ENCODE data around the gene CIITA.

Gene CIITA

DNA sequence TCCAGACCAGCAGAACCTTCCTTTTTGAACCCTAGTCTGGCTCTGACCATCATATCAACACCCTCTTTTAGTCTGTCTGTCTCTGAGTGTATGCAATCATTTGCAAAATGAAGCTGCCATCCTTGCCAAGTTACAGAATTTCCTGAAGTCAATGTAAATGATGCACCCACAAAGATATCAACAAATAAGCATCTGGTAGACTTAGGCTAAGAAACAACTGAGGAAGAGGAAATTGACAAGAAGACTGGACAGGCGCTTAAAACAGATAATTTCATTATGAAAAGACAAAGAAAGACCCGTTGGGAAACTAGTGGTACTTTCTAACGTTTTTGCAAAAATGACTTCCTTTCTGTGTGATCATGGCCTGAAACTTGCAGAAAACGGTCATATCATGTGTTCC lies 24.7 kb upstream of the CIITA start:
- no peak for DNase-seq (ENCODE audit: low spot score)

GRCh38 chr16:10852948-10853347 lies 24.1 kb upstream of the CIITA start:
- no peak for DNase-seq (ENCODE audit: low spot score)

DNA sequence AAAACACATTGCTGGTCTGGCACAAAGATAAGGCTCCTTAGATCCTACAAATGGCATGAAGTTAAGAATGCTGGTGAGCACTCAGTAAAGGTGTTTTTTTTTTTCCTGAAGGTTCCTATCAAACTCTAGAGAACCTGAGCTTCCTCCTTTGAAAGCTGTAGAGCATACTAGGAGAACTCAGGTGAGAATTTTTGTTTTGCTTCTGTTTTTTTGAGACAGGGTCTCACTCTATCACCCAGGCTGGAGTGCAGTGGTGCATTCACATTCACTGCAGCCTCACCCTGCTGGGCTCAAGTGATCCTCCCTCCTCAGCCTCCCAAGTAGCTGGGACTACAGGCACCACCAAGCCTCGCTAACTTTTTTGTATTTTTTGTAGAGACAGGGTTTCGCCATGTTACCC lies 21.0 kb upstream of the CIITA start:
- DNase-seq (ENCODE audit: low spot score), result no peak

GRCh38 chr16:10858203-10858602 lies 18.8 kb upstream of the CIITA start:
- no peak for DNase-seq (ENCODE audit: low spot score)

- DNase-seq (ENCODE audit: low spot score), result no peak
Observed at GRCh38 chr16:10859020-10859419, 18.0 kb upstream of the CIITA start.

DNA sequence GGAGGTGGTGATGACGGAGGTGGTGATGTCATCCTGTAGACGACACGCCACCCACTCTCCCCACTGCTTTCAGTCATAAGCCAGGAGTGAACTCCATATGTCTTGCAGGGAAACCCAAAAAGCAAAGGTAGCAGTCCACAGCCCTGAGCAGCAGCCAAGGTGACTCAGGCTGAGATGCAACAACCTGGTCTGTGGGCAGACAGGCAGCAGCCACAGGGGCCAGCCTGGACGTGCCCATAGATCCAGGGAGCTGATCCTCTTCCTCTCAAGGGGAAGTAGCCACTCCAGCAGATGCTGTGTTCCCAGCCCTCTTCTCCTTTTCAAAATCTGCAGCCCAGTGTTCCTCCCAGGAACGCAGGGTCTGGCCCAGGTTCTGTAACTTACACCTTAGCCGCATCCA lies 17.3 kb upstream of the CIITA start:
- DNase-seq (ENCODE audit: low spot score), result no peak

- peak; percentile 42 for DNase-seq (ENCODE audit: low spot score)
Observed at GRCh38 chr16:10862438-10862837, 14.6 kb upstream of the CIITA start.

DNA sequence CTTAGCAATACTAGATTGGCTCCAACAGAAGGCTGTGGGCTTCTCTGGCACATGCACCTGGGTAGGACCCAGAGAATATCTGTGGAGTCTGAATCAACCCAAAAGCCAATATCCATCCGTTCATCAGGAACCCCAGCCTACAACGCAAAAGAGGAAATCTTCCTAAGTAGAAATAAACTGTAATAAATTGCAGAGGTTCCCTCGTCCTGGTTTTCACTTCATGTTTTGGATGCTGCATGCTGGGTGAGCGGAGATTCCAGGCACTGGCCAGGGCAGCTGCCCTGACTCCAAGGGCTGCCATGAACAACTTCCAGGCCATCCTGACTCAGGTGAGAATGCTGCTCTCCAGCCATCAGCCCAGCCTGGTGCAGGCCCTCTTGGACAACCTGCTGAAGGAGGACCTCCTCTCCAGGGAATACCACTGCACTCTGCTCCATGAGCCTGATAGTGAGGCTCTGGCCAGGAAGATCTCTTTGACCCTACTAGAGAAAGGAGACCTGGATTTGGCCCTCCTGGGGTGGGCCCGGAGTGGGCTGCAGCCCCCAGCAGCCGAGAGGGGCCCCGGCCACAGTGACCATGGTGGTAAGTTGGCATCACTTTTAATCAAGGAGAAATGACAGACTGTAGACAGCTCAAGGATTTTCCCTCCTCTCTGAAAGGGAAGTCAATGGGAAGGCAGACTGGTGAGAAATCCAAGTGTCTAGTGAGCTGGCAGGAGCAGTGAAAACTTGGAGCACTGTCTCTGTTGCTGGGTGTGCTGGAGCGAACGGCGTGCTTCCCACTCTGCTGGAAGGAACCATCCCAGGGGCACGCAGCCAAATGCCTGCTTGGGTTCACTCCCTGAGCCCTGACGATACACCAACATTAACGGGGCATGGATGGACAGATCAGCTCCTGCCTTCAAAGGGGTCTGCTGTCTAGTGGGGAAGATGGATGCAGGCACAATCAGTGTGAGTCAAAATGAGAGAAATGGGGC lies 10.7 kb upstream of the CIITA start:
- DNase-seq (ENCODE audit: low spot score), result peak; percentile 21

- no peak for DNase-seq (ENCODE audit: low spot score)
Observed at GRCh38 chr16:10867199-10867598, 9.8 kb upstream of the CIITA start.

GRCh38 chr16:10868104-10868595 lies 8.9 kb upstream of the CIITA start:
- no peak for DNase-seq (ENCODE audit: low spot score)

GRCh38 chr16:10868596-10869469 lies 8.2 kb upstream of the CIITA start:
- DNase-seq (ENCODE audit: low spot score), result no peak

- DNase-seq (ENCODE audit: low spot score), result no peak
Observed at GRCh38 chr16:10870137-10870776, 6.7 kb upstream of the CIITA start.

GRCh38 chr16:10870808-10871156 lies 6.2 kb upstream of the CIITA start:
- DNase-seq (ENCODE audit: low spot score), result no peak

DNA sequence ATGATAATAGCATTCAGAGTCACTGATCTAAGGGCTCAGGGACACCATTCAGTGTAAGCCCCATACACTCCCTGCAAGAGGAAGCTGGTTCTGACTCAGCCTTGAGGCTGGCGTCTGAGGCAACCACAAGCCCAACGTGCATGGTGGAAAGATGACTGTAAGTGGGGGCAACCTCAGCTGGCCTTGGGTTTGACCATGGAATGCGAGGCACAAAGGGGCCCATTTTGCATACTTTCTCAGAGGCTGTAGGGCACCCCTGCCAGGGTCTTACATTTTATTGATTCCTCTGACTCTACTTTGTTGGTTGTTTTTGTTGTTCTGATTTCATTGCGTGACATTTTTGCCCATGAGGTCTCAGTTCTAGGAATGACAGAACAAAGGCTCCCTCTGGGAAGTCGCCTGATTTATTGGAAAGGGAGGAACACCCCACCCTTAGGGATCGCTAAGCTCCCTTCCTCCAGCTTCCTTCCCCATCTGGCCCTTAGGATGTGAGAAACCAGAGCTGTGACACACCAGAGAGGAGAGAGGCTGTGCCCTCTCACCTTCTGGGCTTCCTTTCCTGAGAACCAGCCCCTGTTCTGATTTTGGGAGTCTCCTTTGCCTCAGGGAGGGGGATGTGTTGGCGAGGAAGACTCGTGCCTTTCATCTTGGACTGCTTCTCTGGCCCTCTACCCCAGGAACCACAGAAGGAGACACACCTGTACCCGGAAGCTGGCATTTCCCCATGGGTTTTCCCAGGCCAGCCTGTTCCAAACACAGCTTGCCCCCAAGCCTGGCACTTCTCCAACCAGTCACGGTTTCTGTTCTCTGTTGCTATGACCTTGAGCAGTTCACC lies 5.6 kb upstream of the CIITA start:
- peak; percentile 85 for DNase-seq (ENCODE audit: low spot score)

DNA sequence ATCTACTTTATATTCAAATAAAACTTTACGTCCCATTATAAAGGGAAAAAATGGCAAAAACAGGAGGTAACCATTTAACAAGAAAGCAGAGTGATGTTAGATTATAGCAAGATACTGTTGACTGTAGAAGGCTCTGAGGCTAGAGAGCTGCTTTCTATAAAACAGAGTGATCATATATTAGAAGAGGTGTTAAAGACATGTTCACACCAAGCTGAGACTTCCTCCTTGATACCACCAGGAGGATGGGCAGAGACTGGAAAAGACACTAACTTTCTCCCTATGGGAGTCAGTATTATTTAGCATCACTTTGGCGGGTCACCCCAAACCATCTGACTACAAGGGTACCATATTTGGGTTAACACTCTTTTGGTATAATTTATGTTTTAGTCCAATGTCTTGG lies 687 bp upstream of the CIITA start:
- DNase-seq (ENCODE audit: low spot score), result no peak

GRCh38 chr16:10877472-10877946 lies 507 bp downstream of the CIITA start:
- no peak for DNase-seq (ENCODE audit: low spot score)

DNA sequence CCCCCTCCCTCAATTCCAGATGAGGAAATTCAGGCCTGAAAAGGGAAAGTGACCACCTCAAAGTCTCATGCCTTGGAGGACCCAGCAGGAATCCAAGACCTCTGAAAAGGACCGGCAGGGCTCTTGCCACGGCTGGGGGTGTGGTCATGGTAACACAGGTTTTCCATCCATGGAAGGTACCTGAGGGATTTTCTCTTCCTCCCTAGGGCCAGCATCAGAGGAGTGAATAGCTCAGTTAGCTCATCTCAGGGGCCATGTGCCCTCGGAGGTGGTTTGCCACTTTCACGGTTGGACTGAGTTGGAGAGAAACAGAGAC lies 1.3 kb downstream of the CIITA start:
- DNase-seq (ENCODE audit: low spot score), result no peak

DNA sequence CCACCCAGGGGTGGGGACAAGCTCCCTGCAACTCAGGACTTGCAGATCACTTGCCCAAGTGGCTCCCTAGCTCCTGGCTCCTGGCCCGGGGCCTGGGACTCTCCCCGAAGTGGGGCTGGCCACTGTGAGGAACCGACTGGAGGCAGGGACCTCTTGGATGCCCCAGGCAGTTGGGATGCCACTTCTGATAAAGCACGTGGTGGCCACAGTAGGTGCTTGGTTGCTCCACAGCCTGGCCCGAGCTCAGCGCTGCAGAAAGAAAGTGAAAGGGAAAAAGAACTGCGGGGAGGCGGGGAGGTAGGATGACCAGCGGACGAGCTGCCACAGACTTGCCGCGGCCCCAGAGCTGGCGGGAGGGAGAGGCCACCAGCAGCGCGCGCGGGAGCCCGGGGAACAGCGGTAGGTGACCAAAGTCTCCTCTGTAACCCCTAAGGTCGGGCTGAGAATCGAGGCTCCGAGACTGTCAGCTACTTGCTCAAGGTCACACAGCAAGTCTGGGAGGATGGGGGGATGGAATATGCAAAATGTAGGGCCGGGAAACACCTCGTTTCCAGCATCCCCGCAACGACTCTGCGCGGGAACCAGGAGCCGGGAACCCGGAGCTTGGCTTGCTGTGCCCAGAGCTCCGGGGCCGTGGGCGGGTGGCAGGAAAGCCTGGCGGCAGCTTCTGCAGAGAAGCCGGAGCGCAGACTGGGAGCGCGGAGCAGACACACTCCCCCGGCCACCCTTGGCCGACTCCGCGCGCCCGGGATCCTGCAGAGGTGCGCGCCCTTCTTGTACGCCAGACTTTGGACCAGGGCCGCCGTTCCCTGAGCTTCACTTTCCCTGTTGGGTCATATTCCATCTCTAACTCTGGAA lies 1.9 kb downstream of the CIITA start:
- peak; percentile 80 for DNase-seq (ENCODE audit: low spot score)

DNA sequence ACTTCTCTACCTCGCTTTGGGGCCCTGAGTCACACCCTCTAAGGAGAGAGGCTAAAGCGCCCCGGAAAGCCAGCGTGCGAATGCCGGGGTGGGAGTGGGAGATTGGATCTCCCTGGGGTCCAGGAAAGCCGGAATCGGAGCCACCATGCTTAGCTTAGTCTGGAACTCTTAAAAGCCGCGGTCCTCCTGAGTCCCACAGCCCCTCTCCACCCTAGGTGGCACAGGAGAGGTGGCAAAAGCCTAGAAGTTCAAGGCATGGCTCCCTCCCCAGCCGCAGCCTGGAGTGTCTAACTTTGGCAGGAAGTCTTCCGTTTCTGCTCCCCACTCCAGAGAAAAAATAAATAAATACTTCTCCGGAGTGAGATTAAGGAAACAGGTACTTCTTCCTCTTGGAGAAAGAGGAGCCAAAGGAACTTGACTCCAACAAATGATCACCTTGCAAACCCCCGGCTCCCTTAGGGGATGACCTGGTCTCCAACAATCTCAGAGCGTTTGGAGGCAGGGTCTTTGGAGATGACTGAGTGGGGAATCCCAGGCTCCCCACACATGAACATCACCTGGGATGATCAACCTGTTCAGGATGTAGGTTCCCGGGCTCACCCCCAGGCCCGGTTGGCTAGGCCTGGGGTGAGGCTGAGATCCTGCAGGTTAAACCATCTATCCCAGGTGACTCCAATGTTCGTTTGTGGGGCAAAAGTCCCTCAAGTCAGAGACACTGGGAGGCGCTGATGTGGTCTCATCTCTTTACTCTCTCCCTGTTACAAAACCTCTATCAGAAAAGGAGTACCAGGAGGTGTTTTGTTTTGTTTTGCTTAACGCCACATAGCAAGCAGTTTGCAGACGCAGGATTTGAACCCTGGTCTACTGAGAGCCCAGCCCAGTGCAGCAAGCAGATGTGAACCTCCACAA lies 2.9 kb downstream of the CIITA start:
- DNase-seq (ENCODE audit: low spot score), result no peak
